Large intestine (tissue), 3 donors: ENCODE results near the gene PCED1B. TPM values are rescaled to one million over a fixed set of nuclear protein-coding genes. Genes with fewer than 3 reads are reported as not detected.

Source experiments
- DNase-seq, 2 donors: peaks; one replicate each; pipeline versions ENCODE4 v3.0.0 to v3.0.0-alpha.2; 2013
- H3K27ac ChIP-seq: one replicate; pipeline ENCODE4 v1.5.1; 2013; ENCODE audit warnings: low read length
- H3K27me3 ChIP-seq: 2 replicates; pipeline ENCODE4 v1.6.1; 2013; ENCODE audit warnings: low read length; ENCODE audit not compliant: control insufficient read depth, insufficient read depth
- H3K36me3 ChIP-seq: 2 replicates; pipeline ENCODE4 v1.6.1; 2013; ENCODE audit warnings: low read length; ENCODE audit not compliant: control insufficient read depth, insufficient read depth
- H3K4me1 ChIP-seq: one replicate; pipeline ENCODE4 v1.6.1; 2013; ENCODE audit warnings: low read length; ENCODE audit not compliant: control insufficient read depth, insufficient read depth
- H3K4me3 ChIP-seq: one replicate; pipeline ENCODE4 v1.5.1; 2013; ENCODE audit warnings: low read length
- H3K9me3 ChIP-seq: one replicate; pipeline ENCODE4 v1.6.1; 2013; ENCODE audit warnings: mild to moderate bottlenecking, low read depth, low read length, moderate library complexity; ENCODE audit not compliant: control insufficient read depth
- WGBS: methylation state at CpG from one replicate; pipeline ENCODE4 v1.1.5; 2013; ENCODE audit warnings: low lambda C conversion rate; ENCODE audit not compliant: insufficient coverage; 5-methylcytosine and 5-hydroxymethylcytosine counted together
- polyA plus RNA-seq: library from polyadenylated mRNA; unstranded; fragments of 120-200 nt; gene quantifications from one replicate; pipeline ENCODE4 v1.2.1, GENCODE V29; 2013

The PCED1B gene
- polyA plus RNA-seq, 1 donor, result 4.3 TPM

- Histone ChIP-seq H3K36me3 (no peaks in the 10 kb centered on the region), H3K27me3 (no peaks in the 10 kb centered on the region), H3K27ac (no peak overlapping the region), H3K9me3 (no peaks in the 10 kb centered on the region), H3K4me1 (no peaks in the 10 kb centered on the region), H3K4me3 (no peak overlapping the region)
- no peak for DNase-seq
- WGBS, result 100% methylated on average over 1 of the region's 1 CpG
Observed at GRCh38 chr12:47122602-47123001, 43.2 kb downstream of the PCED1B start.

GRCh38 chr12:47123730-47124129 is 44.3 kb downstream of the PCED1B start:
- WGBS, result 83% methylated on average over 1 of the region's 1 CpG
- no peak overlapping the region for H3K4me3 ChIP-seq
- no peaks in the 10 kb centered on the region for H3K27me3 ChIP-seq
- H3K4me1 ChIP-seq, result no peaks in the 10 kb centered on the region
- no peaks in the 10 kb centered on the region for H3K9me3 ChIP-seq
- H3K36me3 ChIP-seq, result no peaks in the 10 kb centered on the region
- no peak overlapping the region for H3K27ac ChIP-seq
- no peak for DNase-seq

GRCh38 chr12:47124451-47124850 is 45.0 kb downstream of the PCED1B start:
- Histone ChIP-seq H3K36me3 (no peaks in the 10 kb centered on the region), H3K4me1 (no peaks in the 10 kb centered on the region), H3K27me3 (no peaks in the 10 kb centered on the region), H3K9me3 (no peaks in the 10 kb centered on the region), H3K4me3 (no peak overlapping the region), H3K27ac (no peak overlapping the region)
- 43% methylated on average over 1 of the region's 1 CpG for WGBS
- DNase-seq, result no peak

- Histone ChIP-seq H3K4me1 (no peaks in the 10 kb centered on the region), H3K36me3 (no peaks in the 10 kb centered on the region), H3K4me3 (no peak overlapping the region), H3K27ac (no peak overlapping the region), H3K27me3 (no peaks in the 10 kb centered on the region), H3K9me3 (no peaks in the 10 kb centered on the region)
- DNase-seq, result no peak
- WGBS, result no CpG with 5 or more reads among the region's 1 CpG
Observed at GRCh38 chr12:47126246-47126645, 46.8 kb downstream of the PCED1B start.

- Histone ChIP-seq H3K9me3 (no peaks in the 10 kb centered on the region), H3K4me1 (no peaks in the 10 kb centered on the region), H3K27ac (no peak overlapping the region), H3K4me3 (no peak overlapping the region), H3K27me3 (no peaks in the 10 kb centered on the region), H3K36me3 (no peaks in the 10 kb centered on the region)
- 81% methylated on average over 4 of the region's 5 CpGs for WGBS
- DNase-seq, result no peak
Observed at GRCh38 chr12:47131011-47131410, 51.6 kb downstream of the PCED1B start.

GRCh38 chr12:47134005-47134404 is 54.6 kb downstream of the PCED1B start:
- H3K4me1 ChIP-seq, result no peaks in the 10 kb centered on the region
- no peaks in the 10 kb centered on the region for H3K27me3 ChIP-seq
- H3K9me3 ChIP-seq, result no peaks in the 10 kb centered on the region
- no peaks in the 10 kb centered on the region for H3K36me3 ChIP-seq
- DNase-seq, result no peak
- no peak overlapping the region for H3K27ac ChIP-seq
- 71% methylated on average over 1 of the region's 3 CpGs for WGBS
- H3K4me3 ChIP-seq, result no peak overlapping the region

GRCh38 chr12:47135578-47135977 is 56.2 kb downstream of the PCED1B start:
- Histone ChIP-seq H3K4me1 (no peaks in the 10 kb centered on the region), H3K36me3 (no peaks in the 10 kb centered on the region), H3K27me3 (no peaks in the 10 kb centered on the region), H3K9me3 (no peaks in the 10 kb centered on the region), H3K27ac (no peak overlapping the region), H3K4me3 (no peak overlapping the region)
- DNase-seq, result no peak
- WGBS, result no CpG with 5 or more reads among the region's 7 CpGs

- H3K36me3 ChIP-seq, result no peaks in the 10 kb centered on the region
- no peak overlapping the region for H3K27ac ChIP-seq
- DNase-seq, result peak; percentile 11 to 57
- H3K4me1 ChIP-seq, result no peaks in the 10 kb centered on the region
- H3K4me3 ChIP-seq, result no peak overlapping the region
- WGBS, result 86% methylated on average over 2 of the region's 2 CpGs
- no peaks in the 10 kb centered on the region for H3K9me3 ChIP-seq
- no peaks in the 10 kb centered on the region for H3K27me3 ChIP-seq
Observed at GRCh38 chr12:47139000-47139681, 59.7 kb downstream of the PCED1B start.

GRCh38 chr12:47141459-47141858 is 62.0 kb downstream of the PCED1B start:
- Histone ChIP-seq H3K36me3 (no peaks in the 10 kb centered on the region), H3K4me1 (no peaks in the 10 kb centered on the region), H3K27me3 (no peaks in the 10 kb centered on the region), H3K4me3 (no peak overlapping the region), H3K9me3 (no peaks in the 10 kb centered on the region), H3K27ac (no peak overlapping the region)
- no peak for DNase-seq

GRCh38 chr12:47144769-47145168 is 65.3 kb downstream of the PCED1B start:
- no peak for DNase-seq
- 67% methylated on average over 1 of the region's 2 CpGs for WGBS

GRCh38 chr12:47145188-47145587 is 65.8 kb downstream of the PCED1B start:
- WGBS, result 100% methylated on average over 1 of the region's 4 CpGs
- Histone ChIP-seq H3K9me3 (no peaks in the 10 kb centered on the region), H3K4me3 (no peak overlapping the region), H3K27ac (no peak overlapping the region), H3K36me3 (no peaks in the 10 kb centered on the region), H3K4me1 (no peaks in the 10 kb centered on the region), H3K27me3 (no peaks in the 10 kb centered on the region)
- DNase-seq, result no peak

More at GRCh38 chr12:47144769-47145168, 65.3 kb downstream of the PCED1B start:
- H3K4me1 ChIP-seq, result no peaks in the 10 kb centered on the region
- H3K4me3 ChIP-seq, result no peak overlapping the region
- H3K27ac ChIP-seq, result no peak overlapping the region
- no peaks in the 10 kb centered on the region for H3K36me3 ChIP-seq
- no peaks in the 10 kb centered on the region for H3K27me3 ChIP-seq
- no peaks in the 10 kb centered on the region for H3K9me3 ChIP-seq
